ENCODE results near the gene CLEC4G. TPM values are rescaled to one million over a fixed set of nuclear protein-coding genes. Genes with fewer than 3 reads are reported as not detected.
A peak's percentile ranks its signal among the peaks of the same experiment; 100 is the strongest.

The CLEC4G gene
- total RNA-seq, 2 experiments from 2014 or later: not detected

DNA sequence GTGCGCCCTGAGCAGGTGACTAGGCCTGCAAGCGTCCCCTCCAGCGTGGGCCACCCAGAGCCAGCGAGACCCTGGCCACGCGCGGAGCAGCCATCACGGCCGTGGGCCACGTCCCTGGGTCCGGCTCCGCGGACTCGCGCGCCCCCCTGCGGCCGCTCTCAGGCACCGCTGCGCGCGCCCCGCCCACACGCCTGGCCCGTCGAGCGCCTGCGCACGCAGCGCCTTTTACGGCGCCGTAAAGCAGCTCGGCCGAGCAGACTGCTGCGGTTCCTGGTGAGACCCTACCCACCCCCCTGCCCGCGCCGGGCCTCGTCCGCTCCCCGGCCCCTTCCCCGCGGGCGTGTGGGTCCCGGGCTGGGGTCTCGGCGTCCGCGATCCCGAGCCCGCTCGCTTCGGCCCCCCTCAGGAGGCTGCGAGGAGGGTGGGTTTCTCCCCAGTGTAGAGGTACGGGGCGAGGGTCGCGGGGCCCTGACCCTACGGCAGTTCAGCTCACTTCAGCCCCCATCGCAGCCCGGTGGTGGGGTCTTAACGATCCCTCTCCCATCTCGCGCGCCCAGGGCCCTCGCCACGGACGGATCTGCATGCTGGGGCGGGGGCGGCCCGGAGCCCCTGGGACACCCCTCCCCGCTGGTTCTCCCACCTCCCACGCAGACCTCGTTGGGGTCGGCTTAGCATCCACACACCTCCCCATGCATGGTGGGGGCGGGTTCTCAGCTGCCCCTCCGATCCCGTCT, 51.1 kb downstream of the CLEC4G start, which contains the start of gene TRAPPC5:
TSS of gene TRAPPC5 (plus strand) at position 228 of the 734 bp plus-strand sequence. CDS start 1,421 bp downstream, outside the sequence.
- CTCF ChIA-PET: interaction anchor here (0.6 to 3.1 kb wide), 33 partner anchors 9 to 660 kb away, joined by 3 to 39 read pairs (median 5); partner anchors contain the start of genes MAP2K7, PET100, RETN and STXBP2

GRCh38 chr19:7679771-7680605, 51.9 kb downstream of the CLEC4G start:
- POLR2A ChIA-PET: interaction anchor here (0.9 to 2.2 kb wide), 11 partner anchors 11 to 641 kb away, joined by 3 to 29 read pairs (median 4); partner anchors contain the start of genes ARHGEF18, NDUFA7, PET100 and RETN

More for the DNA sequence above, 51.1 kb downstream of the CLEC4G start, which contains the start of gene TRAPPC5:
- POLR2A ChIA-PET: interaction anchor here (0.8 to 2.2 kb wide), 16 partner anchors 11 to 640 kb away, joined by 3 to 29 read pairs (median 4); partner anchors contain the start of genes ARHGEF18, NDUFA7, PET100 and RETN
- ATAC-seq (ENCODE audit: poor library complexity) (peak; percentile 40), DNase-seq (peak; percentile 76 to 95 (median 84))
- TF ChIP-seq CTCF (IDR thresholded peaks at IDR 0.05): peak; percentile 93
- Mint-ChIP-seq H3K36me3 (ENCODE audit: low read depth) (peaks cover 21% of the 10 kb centered on the region), H3K27ac (peak within 1 kb of the TSS; percentile 90), H3K9me3 (no peaks in the 10 kb centered on the region), H3K4me3 (peak within 1 kb of the TSS; percentile 97), H3K27me3 (peaks cover 29% of the 10 kb centered on the region), H3K4me1 (ENCODE audit: low read depth) (peaks cover 44% of the 10 kb centered on the region)
- Histone ChIP-seq H3K4me1 (ENCODE audit: insufficient read depth, low read length) (peaks cover 58% of the 10 kb centered on the region), H3K27ac (ENCODE audit: low read depth in 1 of 2, low read length in 2 of 2) (peak within 1 kb of the TSS; percentile 72 to 83), H3K4me3 (ENCODE audit: low read length) (peak within 1 kb of the TSS; percentile 100), H3K9me3 (ENCODE audit: control insufficient read depth in 1 of 2, insufficient read depth in 1 of 2, low read length in 2 of 2) (no peaks in the 10 kb centered on the region), H3K27me3 (ENCODE audit: control insufficient read depth in 1 of 2, insufficient read depth in 2 of 2, low read length in 2 of 2) (peaks cover 9 to 12% of the 10 kb centered on the region in 2 experiments), H3K36me3 (ENCODE audit: insufficient read depth, low read length) (peaks cover 16% of the 10 kb centered on the region)
- intact Hi-C loops (cut with DNase I, micrococcal nuclease): loop anchor here (1.0 to 10.0 kb wide), 6 partner anchors 28 to 578 kb away; partner anchors contain the start of genes PET100 (in 1 of the 2) and XAB2 (in 1 of the 2)

More at GRCh38 chr19:7679771-7680605, 51.9 kb downstream of the CLEC4G start:
- ATAC-seq (ENCODE audit: poor library complexity) (no peak), DNase-seq (peak in 1 of 14 experiments; percentile 4)
- TF ChIP-seq CTCF (IDR thresholded peaks at IDR 0.05): no peak
- intact Hi-C loops (cut with DNase I, micrococcal nuclease): loop anchor here (1.0 to 10.0 kb wide), 7 partner anchors 27 to 578 kb away; partner anchors contain the start of genes PET100 (in 1 of the 2) and XAB2 (in 1 of the 2)
- H3K27ac Mint-ChIP-seq: peak overlapping the region; percentile 78
- H3K27me3 ChIP-seq (ENCODE audit: control insufficient read depth in 1 of 2, insufficient read depth in 2 of 2, low read length in 2 of 2): peaks cover 12% of the 10 kb centered on the region in 2 experiments
- CTCF ChIA-PET: interaction anchor here (0.7 to 3.1 kb wide), 18 partner anchors 9 to 661 kb away, joined by 3 to 39 read pairs (median 7); partner anchors contain the start of genes MAP2K7, PET100, RETN and STXBP2
- H3K4me3 Mint-ChIP-seq: peak overlapping the region; percentile 90
- H3K4me3 ChIP-seq (ENCODE audit: low read length): peak overlapping the region; percentile 100
- H3K36me3 Mint-ChIP-seq (ENCODE audit: low read depth): peaks cover 16% of the 10 kb centered on the region
- peaks cover 16% of the 10 kb centered on the region for H3K36me3 ChIP-seq (ENCODE audit: insufficient read depth, low read length)
- peaks cover 45% of the 10 kb centered on the region for H3K4me1 Mint-ChIP-seq (ENCODE audit: low read depth)
- H3K9me3 ChIP-seq (ENCODE audit: control insufficient read depth in 1 of 2, insufficient read depth in 1 of 2, low read length in 2 of 2): no peaks in the 10 kb centered on the region
- peaks cover 31% of the 10 kb centered on the region for H3K27me3 Mint-ChIP-seq
- no peak overlapping the region for H3K27ac ChIP-seq (ENCODE audit: low read depth in 1 of 2, low read length in 2 of 2)
- H3K9me3 Mint-ChIP-seq: no peaks in the 10 kb centered on the region
- H3K4me1 ChIP-seq (ENCODE audit: insufficient read depth, low read length): peaks cover 58% of the 10 kb centered on the region
